ENCODE measurements around the gene ZC3H18. TPM values are rescaled to one million over a fixed set of nuclear protein-coding genes. Genes with fewer than 3 reads are reported as not detected.

Gene ZC3H18
- total RNA-seq, 1 experiment from 2014 or later: 40.5 TPM

DNA sequence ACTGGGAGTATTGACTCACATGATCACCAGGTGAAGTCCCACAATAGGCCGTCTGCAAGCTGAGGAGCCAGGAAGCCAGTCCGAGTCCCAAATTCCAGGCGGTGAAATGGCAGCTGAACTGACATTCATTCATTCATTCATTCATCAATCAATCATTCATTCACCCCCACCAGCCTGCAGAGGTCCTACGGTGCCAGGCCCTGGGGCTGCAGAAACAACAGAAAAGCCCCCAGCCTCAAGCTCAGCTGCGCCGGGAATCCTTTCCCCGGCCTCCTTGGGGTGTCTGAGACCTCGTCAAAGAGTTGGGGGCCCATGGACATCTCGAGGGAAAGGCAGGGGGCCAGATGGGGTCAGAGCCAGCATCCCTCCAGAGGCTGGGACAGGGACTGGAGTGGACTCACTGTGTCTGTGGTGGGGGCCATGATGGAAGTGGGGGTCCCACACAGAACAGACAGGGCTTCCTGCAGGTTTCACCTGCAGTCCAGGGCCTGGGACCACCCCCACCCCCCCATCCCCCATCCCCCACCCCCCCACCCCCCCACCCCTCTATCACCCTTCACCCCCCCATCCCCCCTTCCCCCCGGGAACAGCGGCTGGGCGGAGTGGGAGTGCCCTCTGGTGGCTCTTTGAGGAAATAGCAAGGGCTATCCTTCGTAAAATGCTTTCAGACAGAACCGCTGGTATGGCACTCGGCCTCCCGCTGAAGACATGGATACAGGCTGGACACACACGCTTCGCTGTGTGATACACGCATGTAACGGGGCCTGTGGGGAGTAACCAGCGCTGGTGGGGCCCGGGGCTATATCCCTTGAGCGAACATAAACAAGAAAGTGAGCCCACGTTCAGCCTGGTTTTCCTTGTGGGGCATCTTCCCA lies 8.5 kb upstream of the ZC3H18 start:
- Mint-ChIP-seq H3K36me3 (ENCODE audit: insufficient read depth, unreplicated experiment) (peaks cover 5% of the 10 kb centered on the region), H3K27ac (ENCODE audit: low read depth, unreplicated experiment) (no peak overlapping the region), H3K27me3 (ENCODE audit: insufficient read depth, unreplicated experiment) (peaks cover 11% of the 10 kb centered on the region), H3K9me3 (ENCODE audit: unreplicated experiment) (no peaks in the 10 kb centered on the region), H3K4me1 (ENCODE audit: insufficient read depth, unreplicated experiment) (no peaks in the 10 kb centered on the region), H3K4me3 (ENCODE audit: unreplicated experiment) (no peak overlapping the region)
- TF ChIP-seq CTCF (IDR thresholded peaks at IDR 0.05; ENCODE audit: unreplicated experiment): peak; percentile 70
- CTCF ChIA-PET: interaction anchor here (0.6 to 1.1 kb wide), 13 partner anchors 9 to 609 kb away, joined by 3 to 5 read pairs (median 3); partner anchors contain the start of gene ZC3H18
- BruUV-seq (replicated peaks): no TSS peak
- intact Hi-C loops (cut with micrococcal nuclease): loop anchor here (1.0 kb wide), 1 partner anchor 118 kb away; no protein-coding TSS in a partner anchor
- POLR2A ChIA-PET: interaction anchor here (1.6 kb wide), 1 partner anchor 8 kb away, joined by 7 read pairs; the partner anchor contains the start of gene ZC3H18
- DNase-seq (ENCODE audit: unreplicated experiment): peak; percentile 46

GRCh38 chr16:88566158-88566557 lies 4.0 kb upstream of the ZC3H18 start:
- ChIA-PET POLR2A (no interaction called here), CTCF (no interaction called here)
- H3K4me1 Mint-ChIP-seq (ENCODE audit: insufficient read depth, unreplicated experiment): no peaks in the 10 kb centered on the region
- TF ChIP-seq CTCF (IDR thresholded peaks at IDR 0.05; ENCODE audit: unreplicated experiment): no peak
- no peaks in the 10 kb centered on the region for H3K36me3 Mint-ChIP-seq (ENCODE audit: insufficient read depth, unreplicated experiment)
- no peaks in the 10 kb centered on the region for H3K9me3 Mint-ChIP-seq (ENCODE audit: unreplicated experiment)
- no peak overlapping the region for H3K4me3 Mint-ChIP-seq (ENCODE audit: unreplicated experiment)
- DNase-seq (ENCODE audit: unreplicated experiment): peak; percentile 12
- no peak overlapping the region for H3K27ac Mint-ChIP-seq (ENCODE audit: low read depth, unreplicated experiment)
- BruUV-seq (replicated peaks): no TSS peak
- H3K27me3 Mint-ChIP-seq (ENCODE audit: insufficient read depth, unreplicated experiment): no peaks in the 10 kb centered on the region
- intact Hi-C loops (cut with micrococcal nuclease): no loop called here

- intact Hi-C loops (cut with micrococcal nuclease): no loop called here
- POLR2A ChIA-PET: interaction anchor here (2.6 kb wide), 1 partner anchor 617 kb away, joined by 14 read pairs; the partner anchor contains the start of gene BANP
- TF ChIP-seq CTCF (IDR thresholded peaks at IDR 0.05; ENCODE audit: unreplicated experiment): no peak
- peak overlapping the region; percentile 80 for H3K4me3 Mint-ChIP-seq (ENCODE audit: unreplicated experiment)
- H3K4me1 Mint-ChIP-seq (ENCODE audit: insufficient read depth, unreplicated experiment): no peaks in the 10 kb centered on the region
- no peaks in the 10 kb centered on the region for H3K27me3 Mint-ChIP-seq (ENCODE audit: insufficient read depth, unreplicated experiment)
- BruUV-seq (replicated peaks): no TSS peak
- H3K9me3 Mint-ChIP-seq (ENCODE audit: unreplicated experiment): no peaks in the 10 kb centered on the region
- CTCF ChIA-PET: interaction anchor here (0.7 to 0.8 kb wide), 2 partner anchors 92 to 125 kb away, joined by 3 to 4 read pairs; no protein-coding TSS in a partner anchor
- H3K36me3 Mint-ChIP-seq (ENCODE audit: insufficient read depth, unreplicated experiment): peaks cover 1% of the 10 kb centered on the region
- no peak for DNase-seq (ENCODE audit: unreplicated experiment)
- H3K27ac Mint-ChIP-seq (ENCODE audit: low read depth, unreplicated experiment): peak overlapping the region; percentile 75
These were observed 1.2 kb upstream of the ZC3H18 start for GRCh38 chr16:88568710-88569613.

Data from MCF 10A (cell line).